ENCODE measurements around the gene ANKRD29. TPM values are rescaled to one million over a fixed set of nuclear protein-coding genes. Genes with fewer than 3 reads are reported as not detected.

Gene ANKRD29
- total and polyA plus RNA-seq, 7 donors = 0.57 to 2.1 (median 1.1) TPM

DNA sequence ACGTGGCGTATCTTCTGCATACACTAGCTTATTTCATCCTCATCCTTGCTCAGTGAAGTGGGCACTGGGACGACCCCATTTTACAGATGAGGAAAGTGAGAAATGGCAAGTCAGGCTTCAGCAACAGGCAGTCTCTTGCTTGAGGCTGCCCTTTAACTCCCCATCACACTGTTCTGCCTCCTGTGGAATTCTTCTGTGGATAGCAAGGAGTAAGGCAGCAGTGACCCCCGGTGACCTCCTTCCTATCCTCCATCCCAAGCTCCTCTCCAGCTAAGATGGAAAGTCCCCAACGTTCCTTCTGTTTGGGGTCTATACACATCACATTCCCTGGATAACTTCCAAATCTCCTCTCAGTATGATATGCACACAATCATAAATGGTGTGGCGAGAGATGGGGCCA lies 10.5 kb downstream of the ANKRD29 start:
- no peak overlapping the region for H3K4me3 ChIP-seq
- WGBS, 3 donors = 70 to 75% (median 71%) methylated on average over 6 of the region's 6 CpGs
- no peaks in the 10 kb centered on the region for H3K9me3 ChIP-seq
- no peaks in the 10 kb centered on the region for H3K36me3 ChIP-seq (ENCODE audit: insufficient read depth in 1 of 2, low read depth in 1 of 2)
- no peak for ATAC-seq
- TF ChIP-seq, protein P1, sequence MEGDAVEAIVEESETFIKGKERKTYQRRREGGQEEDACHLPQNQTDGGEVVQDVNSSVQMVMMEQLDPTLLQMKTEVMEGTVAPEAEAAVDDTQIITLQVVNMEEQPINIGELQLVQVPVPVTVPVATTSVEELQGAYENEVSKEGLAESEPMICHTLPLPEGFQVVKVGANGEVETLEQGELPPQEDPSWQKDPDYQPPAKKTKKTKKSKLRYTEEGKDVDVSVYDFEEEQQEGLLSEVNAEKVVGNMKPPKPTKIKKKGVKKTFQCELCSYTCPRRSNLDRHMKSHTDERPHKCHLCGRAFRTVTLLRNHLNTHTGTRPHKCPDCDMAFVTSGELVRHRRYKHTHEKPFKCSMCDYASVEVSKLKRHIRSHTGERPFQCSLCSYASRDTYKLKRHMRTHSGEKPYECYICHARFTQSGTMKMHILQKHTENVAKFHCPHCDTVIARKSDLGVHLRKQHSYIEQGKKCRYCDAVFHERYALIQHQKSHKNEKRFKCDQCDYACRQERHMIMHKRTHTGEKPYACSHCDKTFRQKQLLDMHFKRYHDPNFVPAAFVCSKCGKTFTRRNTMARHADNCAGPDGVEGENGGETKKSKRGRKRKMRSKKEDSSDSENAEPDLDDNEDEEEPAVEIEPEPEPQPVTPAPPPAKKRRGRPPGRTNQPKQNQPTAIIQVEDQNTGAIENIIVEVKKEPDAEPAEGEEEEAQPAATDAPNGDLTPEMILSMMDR (IDR thresholded peaks at IDR 0.05) = no peak
- no peak for DNase-seq
- H3K27ac ChIP-seq = no peak overlapping the region
- no peaks in the 10 kb centered on the region for H3K4me1 ChIP-seq
- intact Hi-C loops (cut with DNase I) = no loop called here
- H3K27me3 ChIP-seq (ENCODE audit: insufficient read depth in 3 of 3, low read length in 2 of 3) = no peaks in the 10 kb centered on the region

DNA sequence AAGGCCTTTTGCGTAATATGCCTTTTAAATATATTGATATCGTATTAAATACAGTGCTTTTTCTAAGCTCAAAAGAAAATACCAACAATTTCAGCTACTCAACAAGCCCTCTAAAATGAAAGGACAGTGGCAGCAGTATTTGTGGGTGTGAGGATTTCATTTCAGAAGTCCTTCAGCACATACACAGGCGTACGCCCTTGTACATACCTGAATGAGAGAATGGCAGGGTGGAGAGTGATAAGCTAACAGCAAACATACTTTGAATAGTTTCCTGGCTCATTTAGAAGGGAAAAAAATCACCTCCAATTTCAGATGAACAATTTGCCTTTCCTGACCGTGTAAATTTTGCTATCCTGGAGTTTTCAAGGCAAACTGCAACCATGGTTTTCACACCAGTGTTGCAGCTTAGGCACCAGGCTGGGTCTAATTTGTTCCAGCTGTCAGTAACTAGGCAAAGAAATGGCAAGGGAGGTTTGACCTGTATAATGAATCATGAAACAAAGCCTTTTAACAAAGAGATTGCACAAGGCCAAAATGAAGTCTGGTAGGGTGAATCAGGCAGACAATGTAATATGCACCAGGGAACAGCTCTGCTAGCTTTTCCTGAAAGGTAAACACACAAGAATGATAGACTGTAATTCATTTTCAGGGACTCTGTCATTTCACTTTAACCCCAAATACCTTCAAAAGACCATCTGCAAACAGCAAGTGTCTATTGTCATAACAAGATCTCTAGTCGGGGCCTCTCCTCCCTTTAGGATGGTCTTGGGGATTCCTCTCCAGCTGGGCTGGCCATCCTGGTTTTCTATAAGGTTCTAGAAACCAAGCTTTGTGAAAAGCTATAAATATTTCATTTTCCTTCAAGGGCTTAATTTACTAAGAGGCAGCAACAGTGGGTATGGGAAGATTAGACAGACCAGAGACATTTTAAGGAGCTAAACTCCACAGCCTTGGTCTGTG lies 11.5 kb downstream of the ANKRD29 start:
- DNase-seq = no peak
- 72 to 76% (median 75%) methylated on average over 6 of the region's 6 CpGs for WGBS, 3 donors
- H3K27me3 ChIP-seq (ENCODE audit: insufficient read depth in 3 of 3, low read length in 2 of 3) = no peaks in the 10 kb centered on the region
- no peaks in the 10 kb centered on the region for H3K4me1 ChIP-seq
- ATAC-seq = peak in 2 of 4 donors; percentile 31 to 35
- H3K4me3 ChIP-seq = no peak overlapping the region
- TF ChIP-seq, protein P1 (IDR thresholded peaks at IDR 0.05) = no peak
- no peaks in the 10 kb centered on the region for H3K9me3 ChIP-seq
- H3K27ac ChIP-seq = no peak overlapping the region
- intact Hi-C loops (cut with DNase I) = no loop called here
- H3K36me3 ChIP-seq (ENCODE audit: insufficient read depth in 1 of 2, low read depth in 1 of 2) = no peaks in the 10 kb centered on the region

DNA sequence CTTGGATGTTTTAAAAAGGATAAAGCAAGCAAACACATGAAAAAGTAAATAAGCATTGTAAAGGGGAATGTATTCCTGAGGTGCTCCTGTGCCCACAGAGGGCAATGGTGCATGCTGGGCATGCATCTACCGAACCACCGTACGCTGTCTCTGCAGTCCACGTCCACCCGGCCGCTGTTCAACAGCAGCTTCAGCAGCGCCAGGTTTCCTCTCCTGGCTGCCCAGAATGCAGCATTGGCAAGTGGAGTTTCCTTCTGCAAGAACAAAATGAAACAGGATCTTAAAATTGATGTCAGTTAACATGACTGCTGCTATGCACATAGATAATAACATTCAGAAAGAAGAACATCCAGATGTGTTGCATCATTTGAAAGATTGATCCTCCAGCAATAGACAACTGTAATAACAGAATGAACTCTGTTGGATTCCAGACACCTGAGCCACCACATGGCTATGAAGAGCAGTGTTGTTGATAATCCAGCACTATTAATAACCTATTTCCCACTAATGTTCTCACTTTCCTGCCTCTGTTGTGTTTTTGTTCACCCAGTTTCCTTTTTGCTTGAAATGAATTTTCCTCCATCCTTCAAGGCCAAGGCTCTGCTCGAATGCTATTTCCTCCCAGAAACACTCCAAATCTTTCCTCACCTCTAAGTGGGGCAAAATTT lies 13.6 kb downstream of the ANKRD29 start:
- no peaks in the 10 kb centered on the region for H3K9me3 ChIP-seq
- TF ChIP-seq, protein P1 (IDR thresholded peaks at IDR 0.05) = no peak
- DNase-seq (no peak), ATAC-seq (peak in 1 of 4 donors; percentile 44)
- H3K27ac ChIP-seq = no peak overlapping the region
- 54 to 64% (median 64%) methylated on average over 8 of the region's 8 CpGs for WGBS, 3 donors
- H3K27me3 ChIP-seq (ENCODE audit: insufficient read depth in 3 of 3, low read length in 2 of 3) = no peaks in the 10 kb centered on the region
- no peaks in the 10 kb centered on the region for H3K36me3 ChIP-seq (ENCODE audit: insufficient read depth in 1 of 2, low read depth in 1 of 2)
- no peak overlapping the region for H3K4me3 ChIP-seq
- H3K4me1 ChIP-seq = no peaks in the 10 kb centered on the region
- intact Hi-C loops (cut with DNase I) = no loop called here

DNA sequence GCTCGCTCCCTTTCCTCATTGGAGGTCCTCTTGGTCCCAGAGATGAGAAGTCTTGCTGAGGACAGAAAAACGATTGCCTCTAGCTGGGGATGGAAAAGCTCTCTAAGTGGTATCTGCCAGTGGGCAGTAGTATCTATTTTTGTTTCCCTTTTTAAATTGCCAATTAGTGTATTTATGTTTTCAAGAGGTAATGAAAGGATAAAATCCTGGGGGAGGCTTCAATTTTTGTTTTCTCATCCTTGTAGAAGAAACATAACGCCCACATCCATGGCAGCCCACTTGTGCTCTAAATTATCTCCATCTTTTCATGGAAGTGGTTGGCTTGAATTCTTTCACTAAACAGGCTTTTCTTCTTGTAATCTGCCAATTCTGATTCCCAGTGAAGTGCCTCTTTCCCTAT lies 14.3 kb downstream of the ANKRD29 start:
- WGBS, 3 donors = 66 to 78% (median 70%) methylated on average over 3 of the region's 3 CpGs
- intact Hi-C loops (cut with DNase I) = no loop called here
- Histone ChIP-seq H3K9me3 (no peaks in the 10 kb centered on the region), H3K27ac (no peak overlapping the region), H3K4me3 (no peak overlapping the region), H3K4me1 (no peaks in the 10 kb centered on the region), H3K36me3 (ENCODE audit: insufficient read depth in 1 of 2, low read depth in 1 of 2) (no peaks in the 10 kb centered on the region), H3K27me3 (ENCODE audit: insufficient read depth in 3 of 3, low read length in 2 of 3) (no peaks in the 10 kb centered on the region)
- TF ChIP-seq, protein P1 (IDR thresholded peaks at IDR 0.05) = no peak
- ATAC-seq (no peak), DNase-seq (no peak)

Data from psoas muscle (tissue), 8 donors.